ENCODE results near the gene EIF4E1B.

GRCh38 chr5:176627582-176627981, 2.9 kb upstream of the EIF4E1B start:
- TF ChIP-seq CTCF (IDR thresholded peaks at IDR 0.05), result no peak
- no peak for TF ChIP-seq EZH2 (IDR thresholded peaks at IDR 0.05)
- no peak for TF ChIP-seq EZH2phosphoT487 (IDR thresholded peaks at IDR 0.05)

Measured in neural progenitor cell (in vitro differentiated cells).